ENCODE measurements around the gene ZNF165.
"Not testable (repeated sequence)": the region's sequence is repeated elsewhere in the genome, so short reads cannot be mapped to it uniquely, and the experiment has no call there.

ZNF165 gene

GRCh38 chr6:28080381-28080630, at the start of gene ZNF165:
Gene ZNF165 (plus strand): TSS chr6:28080568. CDS start chr6:28085481, 4,913 bp downstream.
- not testable (repeated sequence) for DNase-seq

DNA sequence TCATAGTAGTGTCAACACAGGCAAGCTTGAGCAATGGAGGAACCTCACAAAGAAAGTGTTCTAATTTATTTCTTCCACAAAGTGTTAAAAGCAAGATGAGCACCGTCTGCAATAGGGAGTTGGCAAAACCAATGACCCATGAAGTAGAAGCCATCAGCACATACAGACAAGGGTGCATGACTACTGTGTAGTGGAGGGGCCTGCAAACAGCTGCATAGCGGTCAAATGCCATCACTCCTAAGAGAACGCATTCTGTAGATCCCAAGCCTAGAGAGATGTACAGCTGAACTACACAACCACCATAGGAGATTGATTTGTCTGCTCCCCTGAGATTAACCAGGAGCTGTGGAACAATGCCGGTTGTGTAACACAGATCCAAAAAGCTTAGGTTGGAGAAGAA, 26.8 kb upstream of the ZNF165 start:
- no peak for DNase-seq

- DNase-seq, result no peak
Observed at GRCh38 chr6:28060405-28060804, 20.0 kb upstream of the ZNF165 start.

- no peak for DNase-seq
Observed at GRCh38 chr6:28064272-28064671, 16.1 kb upstream of the ZNF165 start.

DNA sequence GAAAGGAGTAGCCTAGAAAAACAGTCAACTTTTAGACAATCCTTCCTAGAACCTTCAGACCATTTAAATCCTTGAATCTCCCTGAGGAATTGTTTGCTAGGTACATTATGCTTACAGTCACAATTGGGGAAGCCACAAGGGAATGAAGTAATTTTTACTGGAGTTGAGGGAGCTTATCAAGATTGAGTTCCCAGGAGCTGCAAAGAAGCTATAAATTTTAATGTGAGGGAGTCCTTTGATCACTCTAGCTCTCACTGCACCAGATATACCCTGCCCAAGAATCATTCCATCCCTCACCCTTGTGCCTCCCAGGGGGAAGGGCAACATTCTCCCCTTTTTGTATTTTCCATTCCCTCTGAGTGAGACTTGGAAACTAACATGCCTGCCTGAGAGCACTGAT, 12.3 kb upstream of the ZNF165 start:
- no peak for DNase-seq

DNA sequence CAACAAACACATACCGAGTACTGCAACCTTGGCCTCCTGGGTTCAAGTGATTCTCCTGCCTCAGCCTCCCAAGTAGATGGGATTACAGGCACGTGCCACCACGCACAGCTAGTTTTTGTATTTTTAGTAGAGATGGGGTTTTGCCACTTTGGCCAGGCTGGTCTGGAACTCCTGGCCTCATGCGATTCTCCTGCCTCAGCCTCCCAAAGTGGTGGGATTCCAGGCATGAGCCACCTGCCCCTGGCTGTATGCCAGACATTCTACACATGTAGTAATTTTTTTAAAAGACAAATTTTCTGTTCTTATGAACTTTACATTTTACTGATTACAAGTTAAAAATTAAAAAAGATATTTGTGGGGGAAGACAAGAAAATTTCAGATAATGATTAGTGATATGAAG, 9.4 kb upstream of the ZNF165 start:
- not testable (repeated sequence) for DNase-seq

- no peak for DNase-seq
Observed at GRCh38 chr6:28078050-28078449, 2.3 kb upstream of the ZNF165 start.

GRCh38 chr6:28078836-28079235, 1.5 kb upstream of the ZNF165 start:
- DNase-seq, result no peak

DNA sequence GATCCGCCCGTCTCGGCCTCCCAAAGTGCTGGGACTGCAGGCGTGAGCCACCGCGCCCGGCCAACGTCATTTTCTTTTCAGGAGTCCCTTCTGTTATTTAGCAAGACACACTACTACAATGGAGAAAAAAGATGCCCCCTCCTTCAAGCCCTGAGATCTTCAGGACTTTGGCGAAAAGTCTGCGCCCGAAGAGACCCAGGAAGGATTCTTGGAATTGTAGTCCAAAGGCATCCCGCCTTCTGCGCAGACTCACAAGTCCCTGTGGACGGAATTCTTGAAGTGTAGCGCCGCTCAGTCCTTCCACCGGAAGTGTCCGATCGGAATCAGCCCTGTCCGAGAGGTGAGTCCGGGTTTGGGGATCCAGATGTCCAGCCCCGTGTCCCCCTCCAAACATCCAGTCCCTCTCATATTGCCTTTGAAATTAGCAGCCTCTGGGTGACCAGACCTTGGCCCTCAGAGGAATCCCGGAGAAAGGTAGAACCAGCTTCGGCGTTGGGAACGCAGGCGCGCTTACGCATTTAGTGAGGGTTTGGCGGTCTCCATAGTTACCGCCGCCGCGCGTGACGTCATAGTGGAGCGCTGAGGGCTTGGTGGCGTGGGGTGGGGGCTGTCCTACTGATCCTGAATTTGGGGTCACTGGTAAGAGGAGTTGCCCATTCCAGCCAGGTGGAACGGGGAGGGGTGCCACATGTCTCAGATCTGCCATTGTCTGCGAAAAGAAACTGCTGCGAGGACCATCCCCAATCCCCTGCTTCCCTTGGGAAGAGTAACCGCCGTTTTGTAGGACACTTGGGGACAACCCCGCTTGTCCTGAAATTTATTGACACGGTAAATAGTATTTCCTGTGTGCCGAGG, 490 bp downstream of the ZNF165 start:
- peak; percentile 62 for DNase-seq

- DNase-seq, result no peak
Observed at GRCh38 chr6:28081486-28081751, 1.1 kb downstream of the ZNF165 start.

GRCh38 chr6:28082939-28083338, 2.6 kb downstream of the ZNF165 start:
- no peak for DNase-seq

- DNase-seq, result no peak
Observed at GRCh38 chr6:28089054-28089453, 8.7 kb downstream of the ZNF165 start.

DNA sequence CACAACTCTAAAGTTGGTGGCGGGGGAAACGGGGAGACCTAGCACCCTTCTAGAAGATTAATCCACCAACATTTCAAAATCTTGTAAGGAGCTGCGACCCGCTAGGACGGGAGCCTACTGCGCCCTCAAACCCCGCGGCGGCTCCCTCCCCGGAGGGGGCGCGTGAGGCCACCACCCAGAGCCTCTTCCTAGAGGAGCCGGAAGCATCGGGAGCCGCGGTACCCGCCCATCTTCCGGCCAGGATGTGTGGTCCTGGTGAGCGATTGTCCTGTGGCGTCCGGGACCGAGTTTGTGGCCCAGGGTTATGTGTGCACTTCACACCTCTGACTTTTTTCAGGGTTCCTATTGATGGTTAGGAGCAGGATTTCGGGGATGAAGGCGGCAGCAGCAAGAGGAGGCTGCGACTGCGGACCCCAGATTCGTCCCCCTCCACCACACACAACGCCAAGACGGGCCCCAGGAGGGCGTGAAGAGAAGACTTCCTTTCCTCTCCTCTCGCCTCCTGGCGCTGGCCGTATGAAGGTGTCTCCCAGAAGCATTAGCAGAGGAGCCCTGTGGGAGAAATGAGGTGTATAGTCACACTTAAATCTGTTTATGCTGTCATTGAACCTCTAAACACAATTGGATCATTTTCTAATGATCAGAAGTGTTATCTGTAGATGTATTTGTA, 10.7 kb downstream of the ZNF165 start:
- DNase-seq, result no peak

- not testable (repeated sequence) for DNase-seq
Observed at GRCh38 chr6:28102222-28102621, 21.9 kb downstream of the ZNF165 start.

DNA sequence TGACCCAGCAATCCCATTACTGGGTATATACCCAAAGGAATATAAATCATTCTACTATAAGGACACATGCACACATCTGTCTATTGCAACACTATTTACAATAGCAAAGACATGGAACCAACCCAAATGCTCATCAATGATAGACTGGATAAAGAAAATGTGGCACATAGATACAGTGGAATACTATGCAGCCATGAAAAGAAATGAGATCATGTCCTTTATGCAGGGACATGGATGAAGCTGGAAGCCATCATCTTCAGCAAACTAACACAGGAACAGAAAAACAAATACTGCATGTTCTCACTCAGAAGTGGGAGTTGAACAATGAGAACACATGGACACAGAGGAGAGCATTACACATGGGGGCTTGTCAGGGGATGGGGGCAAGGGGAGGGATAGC, 22.3 kb downstream of the ZNF165 start:
- not testable (repeated sequence) for DNase-seq

GRCh38 chr6:28104392-28105244, 24.2 kb downstream of the ZNF165 start:
- peak; percentile 39 for DNase-seq

- DNase-seq, result no peak
Observed at GRCh38 chr6:28105245-28105639, 24.9 kb downstream of the ZNF165 start.

DNA sequence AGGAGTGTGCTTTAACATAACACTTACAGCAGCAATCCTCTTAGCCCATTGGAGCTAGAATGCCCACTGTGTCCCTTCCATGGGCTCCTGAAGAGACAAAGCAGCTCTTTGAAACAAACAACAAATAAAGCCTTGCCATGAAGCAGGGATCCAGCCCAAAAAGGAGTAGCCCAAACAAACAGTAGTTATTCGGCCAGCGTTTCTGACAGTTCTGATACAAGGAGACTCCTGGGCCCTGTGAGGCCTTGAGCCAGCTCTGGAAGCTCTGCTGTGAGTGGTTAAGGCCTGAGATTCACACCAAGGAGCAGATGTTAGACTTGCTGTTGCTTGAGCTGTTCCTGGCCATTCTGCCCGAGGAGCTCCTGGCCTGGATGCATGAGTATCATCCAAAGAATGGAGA, 27.1 kb downstream of the ZNF165 start:
- DNase-seq, result no peak

- no peak for DNase-seq
Observed at GRCh38 chr6:28111964-28112363, 31.6 kb downstream of the ZNF165 start.

DNA sequence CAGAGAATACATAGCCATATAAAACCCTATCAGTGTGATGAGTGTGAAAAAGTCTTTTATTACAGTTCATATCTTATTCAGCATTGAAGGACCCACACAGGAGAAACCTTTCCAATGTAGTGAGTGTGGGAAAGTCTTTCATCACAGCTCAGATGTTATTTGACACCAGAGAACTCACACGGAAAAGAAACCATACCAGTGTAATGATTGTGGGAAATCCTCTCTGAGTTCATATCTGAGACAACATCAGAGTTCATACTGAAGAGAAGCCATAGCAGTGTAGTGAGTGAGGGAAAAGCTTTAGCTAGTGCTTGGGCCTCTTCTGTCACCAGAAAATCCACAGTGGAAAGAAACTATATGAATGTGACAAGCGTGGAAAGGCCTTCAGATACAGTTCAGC, 35.4 kb downstream of the ZNF165 start:
- no peak for DNase-seq

DNA sequence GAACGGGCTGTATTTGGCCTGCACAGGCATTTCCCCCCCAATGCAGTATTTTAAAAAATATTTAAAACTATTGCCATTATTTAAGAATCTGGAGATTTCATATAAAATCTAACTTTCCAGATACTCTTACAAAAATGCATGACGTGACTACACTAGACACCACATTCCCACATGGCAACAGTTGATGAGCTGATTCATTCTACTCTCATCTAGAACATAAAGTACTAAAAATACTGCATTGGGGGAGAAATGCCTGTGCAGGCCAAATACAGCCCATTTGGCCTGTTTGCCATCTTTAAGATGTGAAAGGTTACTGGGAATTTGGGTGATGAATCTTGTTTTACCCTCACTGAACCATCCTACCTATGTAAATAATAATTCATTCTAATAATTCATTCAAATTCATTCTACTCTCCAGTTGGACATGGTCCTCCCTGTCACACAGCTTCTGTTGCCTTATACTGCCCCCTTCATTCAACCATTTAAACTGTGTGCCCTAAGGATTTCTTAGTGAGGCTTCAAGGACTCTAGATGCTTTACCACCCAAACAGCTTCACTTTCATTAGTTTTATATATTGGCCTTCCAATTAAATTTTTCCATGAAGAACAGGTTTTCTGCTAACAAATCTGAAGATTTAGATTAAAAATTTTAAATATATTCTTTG, 37.1 kb downstream of the ZNF165 start:
- DNase-seq, result no peak

DNA sequence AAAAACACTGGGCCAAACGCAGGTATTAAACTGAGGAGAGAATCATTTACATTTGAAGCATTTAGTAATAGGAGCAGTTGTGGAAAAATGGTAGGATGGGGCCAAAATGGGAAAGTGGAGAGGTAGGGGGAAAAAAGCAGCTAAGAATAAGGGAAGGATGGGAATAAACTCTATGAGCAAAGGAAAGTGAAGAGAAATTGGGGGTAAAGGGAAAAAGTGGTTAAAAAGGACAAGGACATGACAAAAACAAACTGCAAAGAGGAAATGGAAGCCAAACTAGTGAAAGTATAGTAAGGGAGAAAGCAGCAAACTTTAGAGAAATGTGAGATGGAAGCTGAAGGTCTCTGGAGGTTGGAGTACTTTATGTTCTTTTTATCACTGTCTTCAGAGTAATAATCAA, 37.8 kb downstream of the ZNF165 start:
- no peak for DNase-seq

DNA sequence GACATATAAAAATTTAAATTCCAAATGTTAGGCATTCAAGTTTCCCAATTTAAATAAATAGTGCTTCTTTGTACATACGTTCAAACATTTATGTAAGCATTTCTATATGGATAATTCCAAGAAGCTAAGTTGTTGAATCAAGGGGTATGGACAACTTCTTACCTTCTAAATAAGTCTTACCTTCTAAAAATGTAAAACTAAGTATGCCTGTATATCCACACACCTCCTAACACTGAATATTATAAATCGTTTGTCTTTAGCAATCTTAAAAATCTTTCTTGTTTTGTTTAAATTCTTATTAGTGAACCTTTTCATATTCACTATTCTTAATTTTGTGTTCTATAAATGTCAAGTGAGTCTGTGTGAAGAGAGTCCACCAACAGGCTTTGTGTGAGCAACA, 41.5 kb downstream of the ZNF165 start:
- DNase-seq, result no peak

DNA sequence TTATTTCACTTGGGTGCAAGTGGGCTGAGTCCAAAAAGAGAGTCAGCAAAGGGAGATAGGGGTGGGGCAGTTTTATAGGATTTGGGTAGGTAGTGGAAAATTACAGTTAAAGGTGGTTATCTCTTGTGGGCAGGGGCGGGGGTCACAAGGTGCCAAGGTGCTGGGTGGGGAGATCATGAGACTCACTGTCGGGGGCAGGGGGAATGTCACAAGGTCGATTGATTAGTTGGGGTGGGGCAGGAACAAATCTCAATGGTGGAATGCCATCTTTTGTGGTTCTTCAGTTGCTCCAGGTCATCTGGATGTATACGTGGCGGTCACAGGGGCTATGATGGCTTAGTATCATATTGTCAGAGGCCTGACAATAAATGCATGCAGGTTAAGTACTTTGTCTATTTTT, 41.9 kb downstream of the ZNF165 start:
- DNase-seq, result not testable (repeated sequence)
